ENCODE measurements around the gene IL12RB1. TPM values are rescaled to one million over a fixed set of nuclear protein-coding genes. Genes with fewer than 3 reads are reported as not detected.

The IL12RB1 gene
- total RNA-seq, 4 donors from 2014 or later = 1.1 to 4.4 (median 1.6) TPM

DNA sequence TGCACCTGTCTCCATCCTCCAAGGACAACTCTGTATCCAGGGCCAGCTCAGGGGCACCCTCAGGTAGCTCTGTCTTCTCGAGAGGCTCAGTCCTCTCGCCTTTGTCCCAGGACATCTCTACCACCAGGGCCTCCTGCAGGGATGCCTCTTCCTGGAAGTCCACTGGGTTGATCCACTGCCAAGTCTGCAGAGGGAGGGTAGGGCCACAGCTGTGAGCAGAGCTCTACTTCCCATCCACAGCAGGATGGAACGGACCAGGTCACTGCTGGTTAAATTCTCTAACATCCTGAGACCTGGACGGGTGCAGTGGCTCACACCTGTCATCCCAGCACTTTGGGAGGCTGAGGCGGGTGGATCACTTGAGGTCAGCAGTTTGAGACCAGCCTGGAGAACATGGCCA lies 26.8 kb downstream of the IL12RB1 start:
- DNase-seq (ENCODE audit: low spot score) = no peak
- TF ChIP-seq, protein P1, sequence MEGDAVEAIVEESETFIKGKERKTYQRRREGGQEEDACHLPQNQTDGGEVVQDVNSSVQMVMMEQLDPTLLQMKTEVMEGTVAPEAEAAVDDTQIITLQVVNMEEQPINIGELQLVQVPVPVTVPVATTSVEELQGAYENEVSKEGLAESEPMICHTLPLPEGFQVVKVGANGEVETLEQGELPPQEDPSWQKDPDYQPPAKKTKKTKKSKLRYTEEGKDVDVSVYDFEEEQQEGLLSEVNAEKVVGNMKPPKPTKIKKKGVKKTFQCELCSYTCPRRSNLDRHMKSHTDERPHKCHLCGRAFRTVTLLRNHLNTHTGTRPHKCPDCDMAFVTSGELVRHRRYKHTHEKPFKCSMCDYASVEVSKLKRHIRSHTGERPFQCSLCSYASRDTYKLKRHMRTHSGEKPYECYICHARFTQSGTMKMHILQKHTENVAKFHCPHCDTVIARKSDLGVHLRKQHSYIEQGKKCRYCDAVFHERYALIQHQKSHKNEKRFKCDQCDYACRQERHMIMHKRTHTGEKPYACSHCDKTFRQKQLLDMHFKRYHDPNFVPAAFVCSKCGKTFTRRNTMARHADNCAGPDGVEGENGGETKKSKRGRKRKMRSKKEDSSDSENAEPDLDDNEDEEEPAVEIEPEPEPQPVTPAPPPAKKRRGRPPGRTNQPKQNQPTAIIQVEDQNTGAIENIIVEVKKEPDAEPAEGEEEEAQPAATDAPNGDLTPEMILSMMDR (IDR thresholded peaks at IDR 0.05) = no peak
- ATAC-seq (ENCODE audit: low FRiP score) = no peak

DNA sequence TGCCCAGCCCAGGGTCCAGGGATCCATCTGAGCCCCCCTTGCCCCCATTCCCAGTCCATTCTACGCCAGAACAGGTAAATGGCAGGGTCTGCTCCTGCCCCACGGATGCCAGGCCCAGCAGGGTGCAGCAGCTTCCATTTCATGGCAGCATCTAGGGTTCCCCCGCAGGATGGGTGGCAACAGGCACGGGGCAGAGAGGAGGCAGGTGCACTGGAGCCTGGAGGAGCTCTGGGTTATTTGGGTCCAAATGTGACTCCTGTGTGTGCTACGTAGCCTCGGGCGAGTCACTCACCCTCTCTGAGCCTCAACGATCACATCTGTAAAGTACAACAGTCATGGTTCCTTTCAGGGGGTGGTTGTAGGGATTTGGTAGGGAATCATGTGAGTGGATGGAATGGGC lies 27.4 kb downstream of the IL12RB1 start:
- ATAC-seq (ENCODE audit: low FRiP score) (no peak), DNase-seq (ENCODE audit: low spot score) (no peak)
- TF ChIP-seq, protein P1 (IDR thresholded peaks at IDR 0.05) = no peak

DNA sequence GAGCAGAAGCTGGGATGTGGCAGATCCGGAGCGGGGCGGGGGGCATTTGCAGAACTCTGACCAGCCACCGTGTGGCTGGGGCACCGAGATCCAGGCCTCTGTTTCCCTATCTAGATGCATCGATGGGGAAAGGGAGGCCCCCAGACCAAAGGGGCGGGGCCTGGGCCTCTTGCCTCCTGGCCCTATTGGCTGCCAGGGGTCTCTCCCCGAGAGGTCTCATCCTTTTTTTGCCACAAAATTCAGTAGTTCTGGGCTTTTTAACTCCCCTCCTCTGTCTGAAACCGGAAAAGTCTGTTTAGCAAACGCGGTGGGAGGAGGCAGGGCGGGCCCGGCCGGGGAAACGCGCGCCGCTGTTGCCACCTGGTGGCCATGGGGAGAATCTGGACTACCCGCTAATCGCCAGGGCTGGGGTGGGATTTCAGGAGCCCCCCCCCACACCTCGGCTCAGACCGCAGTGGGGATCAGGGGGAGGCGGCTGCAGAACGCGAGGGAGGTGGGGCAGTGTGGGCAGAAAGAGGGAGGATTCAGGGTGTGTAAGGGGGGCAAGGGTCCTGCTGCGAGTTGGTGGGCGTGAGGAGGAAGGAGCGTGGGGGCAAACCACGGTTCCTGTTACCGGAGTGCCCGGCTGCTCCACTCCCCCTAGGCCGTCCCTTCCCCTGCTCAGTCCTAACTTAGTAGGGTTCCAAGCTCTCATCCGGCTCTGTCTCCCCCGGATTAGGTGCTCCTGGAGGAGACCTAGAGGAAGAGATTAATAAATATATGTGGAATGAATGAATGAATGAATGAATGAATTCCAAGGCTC lies 28.3 kb downstream of the IL12RB1 start:
- TF ChIP-seq, protein P1 (IDR thresholded peaks at IDR 0.05) = peak in 2 of 3 donors; percentile 59 to 62
- ATAC-seq (ENCODE audit: low FRiP score) (peak; percentile 71), DNase-seq (ENCODE audit: low spot score) (peak; percentile 32)

DNA sequence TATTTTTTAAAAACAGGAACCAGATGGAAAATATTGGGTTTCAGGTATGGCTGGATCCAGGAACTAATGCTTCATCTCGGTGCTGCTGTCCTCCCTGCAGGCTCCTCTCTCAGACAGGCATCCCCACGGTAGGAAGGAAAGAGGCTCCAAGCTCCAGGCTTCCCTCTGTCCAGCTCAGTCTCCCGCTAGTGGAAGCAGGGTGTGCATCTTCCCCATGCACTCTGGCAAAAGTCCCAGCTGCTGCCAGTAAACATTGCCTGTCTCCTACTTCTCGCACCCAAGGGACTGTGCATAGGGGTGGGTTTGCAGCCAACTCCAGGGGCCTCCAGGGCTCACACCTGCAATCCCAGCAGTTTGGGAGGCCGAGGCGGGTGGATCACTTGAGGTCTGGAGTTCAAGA lies 29.2 kb downstream of the IL12RB1 start:
- TF ChIP-seq, protein P1 (IDR thresholded peaks at IDR 0.05) = no peak
- DNase-seq (ENCODE audit: low spot score) (no peak), ATAC-seq (ENCODE audit: low FRiP score) (peak; percentile 16)

DNA sequence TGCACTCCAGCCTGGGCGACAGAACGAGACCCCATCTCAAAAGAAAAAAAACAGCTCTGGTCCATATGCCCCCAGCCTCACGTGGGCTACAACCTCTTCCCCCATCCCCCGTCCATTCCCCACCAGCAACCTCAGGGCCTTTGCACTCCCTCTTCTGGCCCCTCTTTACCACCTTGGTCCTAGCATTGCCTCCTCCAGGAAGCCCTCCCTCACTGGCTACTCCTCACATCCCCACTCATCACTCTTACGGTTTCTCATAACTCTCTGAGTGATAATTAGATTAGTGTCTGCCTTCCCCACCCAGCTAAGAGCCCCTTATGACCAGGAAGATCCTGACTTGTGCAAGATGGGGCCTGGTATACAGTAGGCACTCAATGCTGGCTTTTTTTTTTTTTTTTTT lies 30.8 kb downstream of the IL12RB1 start:
- ATAC-seq (ENCODE audit: low FRiP score) (no peak), DNase-seq (ENCODE audit: low spot score) (no peak)
- TF ChIP-seq, protein P1 (IDR thresholded peaks at IDR 0.05) = no peak

DNA sequence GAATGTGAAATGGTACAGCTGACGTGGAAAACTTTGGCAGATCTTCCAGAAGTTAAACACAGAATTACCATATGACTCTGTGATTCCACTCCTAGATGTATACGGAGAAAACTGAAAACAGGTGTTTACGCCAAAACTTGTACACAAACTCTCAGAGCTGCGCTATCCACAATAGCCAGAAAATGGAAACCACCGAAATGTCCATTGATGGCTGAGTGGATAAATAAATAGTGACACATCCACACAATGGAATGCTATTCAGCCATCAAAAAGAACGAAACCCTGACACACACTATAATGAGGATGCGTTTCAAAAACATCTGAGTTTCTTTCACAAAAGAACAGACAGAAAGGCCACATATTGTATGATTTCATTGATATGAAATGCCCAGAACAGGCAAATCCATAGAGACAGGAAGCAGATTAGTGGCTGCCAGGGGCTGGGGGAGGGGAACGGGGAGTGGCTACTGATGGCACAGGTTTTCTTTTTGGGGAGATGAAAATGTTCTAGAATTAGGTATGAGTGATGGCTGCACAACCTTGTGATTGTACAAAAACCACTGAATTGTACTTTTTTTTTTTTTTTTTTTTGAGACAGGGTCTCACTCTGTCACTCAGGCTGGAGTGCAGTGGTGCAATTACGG lies 33.0 kb downstream of the IL12RB1 start:
- ATAC-seq (ENCODE audit: low FRiP score) = no peak
- DNase-seq (ENCODE audit: low spot score) = no peak
- TF ChIP-seq, protein P1 (IDR thresholded peaks at IDR 0.05) = no peak

DNA sequence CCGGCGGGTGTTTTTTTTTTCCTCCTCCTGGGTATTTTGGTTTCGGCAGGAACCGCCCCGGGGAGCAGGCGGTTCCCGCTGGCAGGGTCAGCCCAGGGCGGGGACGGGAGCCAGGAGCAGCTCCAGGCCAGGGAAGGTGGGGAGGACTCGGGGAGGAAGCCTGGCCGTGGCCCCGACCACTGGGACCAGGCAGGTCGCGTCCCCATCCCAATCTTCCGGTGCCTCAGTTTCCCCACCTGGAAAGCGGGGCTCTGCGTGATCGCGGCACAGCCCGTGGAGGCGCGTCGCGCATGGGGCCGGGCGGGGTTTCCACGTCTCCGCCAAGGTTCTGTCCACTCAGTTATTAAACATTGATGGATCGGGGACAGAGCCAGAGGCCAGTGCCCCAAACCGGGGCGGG lies 34.8 kb downstream of the IL12RB1 start:
- DNase-seq (ENCODE audit: low spot score) = no peak
- no peak for ATAC-seq (ENCODE audit: low FRiP score)
- TF ChIP-seq, protein P1 (IDR thresholded peaks at IDR 0.05) = no peak

All from omental fat pad (tissue), 4 donors.